PFSK-1 (cell line): Measurements from ENCODE around the gene DLGAP1.

ENCODE experiments used
- FOXP2 ChIP-seq: optimal IDR thresholded peaks from 2 replicates; pipeline ENCODE3; 2011; ENCODE audit warnings: borderline replicate concordance, control low read depth, inconsistent platforms; ENCODE audit not compliant: insufficient read depth; ENCODE audit errors: extremely low read length, extremely low read depth
- POLR2AphosphoS5 ChIP-seq: IDR thresholded peaks from 2 replicates; pipeline ENCODE4 v1.6.1; 2012; ENCODE audit warnings: low read depth, mild to moderate bottlenecking, control low read depth, low read length, moderate library complexity
- REST ChIP-seq, 2 experiments: IDR thresholded peaks; 2 replicates each; pipeline versions ENCODE4 v1.6.1 to v1.8.0; 2011 to 2012; ENCODE audit warnings: low read depth in 2 of 2, low read length in 2 of 2, control low read depth in 1 of 2, inconsistent platforms in 1 of 2, mild to moderate bottlenecking in 1 of 2, moderate library complexity in 1 of 2; ENCODE audit not compliant: insufficient read depth in 1 of 2
- SIN3A ChIP-seq: IDR thresholded peaks from 2 replicates; pipeline ENCODE4 v1.6.1; 2012; ENCODE audit warnings: mild to moderate bottlenecking, low read length, moderate library complexity, borderline replicate concordance; ENCODE audit not compliant: insufficient read depth
- TAF1 ChIP-seq: IDR thresholded peaks from 2 replicates; pipeline ENCODE4 v1.6.1; 2012; ENCODE audit warnings: low read length, control low read depth, borderline replicate concordance; ENCODE audit not compliant: insufficient read depth

The DLGAP1 gene

DNA sequence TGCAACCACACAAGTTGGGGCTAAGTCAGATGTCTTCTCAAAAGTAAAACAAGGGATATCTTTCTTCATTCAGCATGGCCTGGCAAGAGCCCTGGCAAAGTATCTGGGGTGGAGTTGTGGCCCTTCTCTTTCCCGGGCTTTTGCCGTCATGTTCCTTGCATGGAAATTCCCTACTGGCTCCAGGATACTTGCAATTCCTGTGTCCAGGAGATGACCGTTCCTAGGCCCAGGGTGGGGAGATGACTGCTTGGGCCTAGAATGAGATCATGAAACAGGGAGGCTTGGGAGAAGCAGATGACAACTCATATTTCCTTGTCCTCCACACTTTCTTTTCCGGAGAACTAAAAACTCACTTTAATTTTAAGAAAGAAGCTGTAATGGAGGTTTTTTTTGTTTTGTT is 944.2 kb downstream of the DLGAP1 start:
- TF ChIP-seq SIN3A (no peak), REST (IDR thresholded peaks at IDR 0.05; ENCODE audit: insufficient read depth in 1 of 2, low read depth in 2 of 2, low read length in 2 of 2) (no peak), TAF1 (no peak), POLR2AphosphoS5 (no peak), FOXP2 (no peak)

DNA sequence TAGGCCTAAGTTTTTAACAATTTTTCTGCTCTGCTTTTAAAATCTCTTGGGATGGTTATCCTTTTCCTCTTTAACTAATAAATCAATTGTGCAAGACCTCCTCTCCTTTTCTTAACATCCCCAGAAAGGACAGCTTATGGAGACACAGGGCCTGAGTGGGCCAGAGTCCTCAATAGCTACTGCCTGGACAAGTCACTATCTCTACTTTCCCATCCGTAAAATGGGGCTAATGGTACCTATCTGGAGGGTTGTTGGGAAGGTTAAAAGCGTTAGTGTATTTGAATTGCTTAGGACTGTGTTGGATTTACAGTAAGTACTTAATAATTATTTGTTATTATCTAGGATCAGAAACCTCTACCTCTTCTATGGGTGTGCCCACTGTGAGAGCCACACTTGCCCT is 945.1 kb downstream of the DLGAP1 start:
- no peak for TF ChIP-seq REST (IDR thresholded peaks at IDR 0.05; ENCODE audit: insufficient read depth in 1 of 2, low read depth in 2 of 2, low read length in 2 of 2)
- no peak for TF ChIP-seq POLR2AphosphoS5
- TF ChIP-seq TAF1, result no peak
- no peak for TF ChIP-seq FOXP2
- TF ChIP-seq SIN3A, result no peak

DNA sequence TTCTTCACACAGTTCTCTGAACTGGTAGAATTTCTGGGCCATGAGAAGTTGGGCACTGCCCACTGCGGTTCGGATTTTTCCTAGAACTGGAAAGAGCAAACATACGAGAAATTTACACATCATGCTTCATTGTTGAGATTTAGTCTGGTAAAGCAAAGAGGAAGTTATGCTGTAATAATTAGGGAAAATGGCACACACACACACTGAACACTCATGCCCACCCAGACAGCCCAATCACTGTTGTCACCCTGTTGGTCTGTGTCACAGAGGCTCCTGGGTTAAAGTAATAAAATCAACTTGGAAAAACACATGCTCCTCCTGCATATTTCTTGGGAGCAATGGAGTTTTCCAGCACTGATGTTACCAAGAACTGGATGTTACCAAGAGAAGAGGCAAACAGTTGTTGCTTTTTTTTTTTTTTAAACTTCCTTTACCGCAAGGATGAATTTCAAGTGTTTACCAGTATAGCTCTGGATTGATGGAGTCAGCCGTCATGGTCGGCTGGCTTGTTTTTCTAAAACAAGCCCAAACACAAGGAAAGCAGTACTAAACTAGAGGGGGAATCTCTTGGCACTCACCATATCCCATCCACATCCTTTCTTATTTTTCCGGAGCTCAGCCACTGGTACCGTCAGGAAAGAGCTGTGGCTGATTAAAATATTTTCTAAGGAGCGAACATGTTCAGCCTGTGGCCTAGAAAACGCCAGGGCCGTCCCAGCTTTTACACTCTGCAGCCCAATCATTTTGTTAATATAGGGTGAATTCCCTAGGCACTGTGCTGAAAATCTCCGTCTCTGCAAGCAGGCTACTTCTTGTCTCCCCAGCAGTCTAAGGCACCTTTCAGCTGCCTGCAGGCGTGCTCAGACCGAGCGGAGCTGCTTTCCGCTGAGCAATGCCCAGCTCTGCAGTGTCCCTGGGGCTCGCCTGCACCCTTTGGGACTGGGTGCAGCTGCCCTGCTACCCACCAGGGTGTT is 946.2 kb downstream of the DLGAP1 start:
- TF ChIP-seq FOXP2, result no peak
- no peak for TF ChIP-seq POLR2AphosphoS5
- no peak for TF ChIP-seq SIN3A
- no peak for TF ChIP-seq REST (IDR thresholded peaks at IDR 0.05; ENCODE audit: insufficient read depth in 1 of 2, low read depth in 2 of 2, low read length in 2 of 2)
- no peak for TF ChIP-seq TAF1

DNA sequence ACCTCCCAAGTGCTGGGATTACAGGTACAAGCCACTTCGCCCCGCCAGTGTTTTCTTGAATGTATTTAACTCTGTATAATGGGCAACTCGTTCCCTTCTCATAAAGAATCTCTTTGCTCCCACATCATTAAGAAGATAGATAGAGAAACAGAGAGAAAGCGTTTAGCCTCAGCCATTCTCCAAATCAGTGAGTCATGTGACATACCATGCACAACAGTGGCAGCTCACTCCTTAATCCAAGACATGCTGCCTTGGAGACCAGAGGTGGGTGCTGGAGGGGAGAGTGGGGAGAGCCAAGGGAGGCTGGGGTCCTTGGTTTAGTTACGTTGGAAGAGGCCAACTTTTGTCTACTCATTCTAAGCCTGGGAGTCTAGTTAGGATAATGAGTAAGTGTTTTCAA is 950.5 kb downstream of the DLGAP1 start:
- no peak for TF ChIP-seq POLR2AphosphoS5
- no peak for TF ChIP-seq TAF1

- TF ChIP-seq POLR2AphosphoS5, result no peak
- no peak for TF ChIP-seq SIN3A
- no peak for TF ChIP-seq TAF1
- TF ChIP-seq REST (IDR thresholded peaks at IDR 0.05; ENCODE audit: insufficient read depth in 1 of 2, low read depth in 2 of 2, low read length in 2 of 2), result no peak
- TF ChIP-seq FOXP2, result no peak
These were observed 952.5 kb downstream of the DLGAP1 start for GRCh38 chr18:3502650-3503049.
